A549 (cell line): ENCODE data around the gene ANKFN1.

Experiments
- CBX2 ChIP-seq: fragments of 200-600 bp; sonication (generic); IDR thresholded peaks from 2 replicates; pipeline ENCODE4 v1.6.1; 2016; ENCODE audit warnings: low read depth, mild to moderate bottlenecking, borderline replicate concordance
- CEBPB ChIP-seq, 2 experiments: fragments of >200 bp in 1 of 2; sonication (Bioruptor Twin) in 1 of 2; formaldehyde crosslinking in 1 of 2; IDR thresholded peaks; 2 replicates each; pipeline ENCODE4 v1.6.1; 2012 to 2016
- CHD2 ChIP-seq: fragments of 150-350 bp; IDR thresholded peaks from 2 replicates; pipeline ENCODE4 v1.6.1; 2014; ENCODE audit warnings: low read length; ENCODE audit not compliant: partially characterized antibody
- EP300 ChIP-seq, 2 experiments: fragments of >200 bp; sonication (Bioruptor Twin); formaldehyde crosslinking; IDR thresholded peaks; 2 replicates in 1 of 2; 3 replicates in 1 of 2; pipeline ENCODE4 v1.6.1; 2016 to 2017
- HDAC2 ChIP-seq: fragments of 200-600 bp; sonication (generic); IDR thresholded peaks from 2 replicates; pipeline ENCODE4 v1.6.1; 2016
- JUN ChIP-seq, 2 experiments: fragments of >200 bp; sonication (Bioruptor Twin); formaldehyde crosslinking; IDR thresholded peaks; 2 replicates in 1 of 2; 3 replicates in 1 of 2; pipeline ENCODE4 v1.6.1; 2016 to 2017
- JUNB ChIP-seq: fragments of >200 bp; sonication (Bioruptor Twin); formaldehyde crosslinking; IDR thresholded peaks from 2 replicates; pipeline ENCODE4 v1.6.1; 2016
- POLR2A ChIP-seq: IDR thresholded peaks from 2 replicates; pipeline ENCODE4 v1.6.1; 2012; ENCODE audit warnings: mild to moderate bottlenecking, low read length
- RAD21 ChIP-seq, 2 experiments: fragments of >200 bp in 1 of 2; sonication (Bioruptor Twin) in 1 of 2; formaldehyde crosslinking in 1 of 2; IDR thresholded peaks in 1 of 2; conservative IDR thresholded peaks in 1 of 2; 2 replicates in 1 of 2; 3 replicates in 1 of 2; pipeline ENCODE4 v1.6.1; 2012 to 2018; ENCODE audit warnings: inconsistent platforms in 1 of 2
- SMC3 ChIP-seq: fragments of >200 bp; sonication (Bioruptor Twin); formaldehyde crosslinking; IDR thresholded peaks from 3 replicates; pipeline ENCODE4 v1.6.1; 2018; ENCODE audit warnings: inconsistent platforms
- TP53 ChIP-seq: fragments of 250-450 bp; sonication (Bioruptor Pico); IDR thresholded peaks from 2 replicates; pipeline ENCODE4 v1.5.0; 2021; ENCODE audit warnings: mild to moderate bottlenecking, moderate library complexity
- TF ChIP-seq, protein P1 (sequence below): fragments of >200 bp; sonication (Bioruptor Twin); formaldehyde crosslinking; IDR thresholded peaks from 3 replicates; pipeline ENCODE4 v1.5.1; 2016
- TF ChIP-seq, protein P2 (sequence below): fragments of 200-600 bp; sonication (generic); IDR thresholded peaks from 2 replicates; pipeline ENCODE4 v1.6.1; 2016; ENCODE audit warnings: antibody characterized with exemption, mild to moderate bottlenecking, moderate library complexity

DNA sequence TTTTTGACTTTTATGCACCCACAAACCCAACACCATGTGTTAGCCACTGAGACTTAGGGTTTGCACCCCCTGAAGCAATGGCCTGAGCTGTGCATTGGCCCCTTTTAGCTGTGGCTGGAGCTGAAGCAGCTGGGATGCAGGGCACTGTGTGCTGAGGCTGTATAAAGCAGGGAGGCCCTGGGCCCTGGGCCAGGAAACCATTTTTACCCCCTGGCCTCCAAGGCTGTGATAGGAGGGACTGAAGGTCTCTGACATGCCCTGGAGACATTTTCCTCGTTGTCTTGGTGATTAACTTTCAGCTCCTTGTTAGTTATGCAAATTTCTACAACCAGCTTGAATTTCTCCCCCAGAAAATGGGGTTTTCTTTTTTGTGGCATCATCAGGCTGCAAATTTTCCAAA, 6.7 kb upstream of the ANKFN1 start:
- TF ChIP-seq CEBPB (IDR thresholded peaks at IDR 0.05): no peak
- TF ChIP-seq POLR2A: no peak
- TF ChIP-seq RAD21 (conservative IDR thresholded peaks at IDR 0.05 in 1 of 2, IDR thresholded peaks at IDR 0.05 in 1 of 2): no peak
- TF ChIP-seq, protein P1, sequence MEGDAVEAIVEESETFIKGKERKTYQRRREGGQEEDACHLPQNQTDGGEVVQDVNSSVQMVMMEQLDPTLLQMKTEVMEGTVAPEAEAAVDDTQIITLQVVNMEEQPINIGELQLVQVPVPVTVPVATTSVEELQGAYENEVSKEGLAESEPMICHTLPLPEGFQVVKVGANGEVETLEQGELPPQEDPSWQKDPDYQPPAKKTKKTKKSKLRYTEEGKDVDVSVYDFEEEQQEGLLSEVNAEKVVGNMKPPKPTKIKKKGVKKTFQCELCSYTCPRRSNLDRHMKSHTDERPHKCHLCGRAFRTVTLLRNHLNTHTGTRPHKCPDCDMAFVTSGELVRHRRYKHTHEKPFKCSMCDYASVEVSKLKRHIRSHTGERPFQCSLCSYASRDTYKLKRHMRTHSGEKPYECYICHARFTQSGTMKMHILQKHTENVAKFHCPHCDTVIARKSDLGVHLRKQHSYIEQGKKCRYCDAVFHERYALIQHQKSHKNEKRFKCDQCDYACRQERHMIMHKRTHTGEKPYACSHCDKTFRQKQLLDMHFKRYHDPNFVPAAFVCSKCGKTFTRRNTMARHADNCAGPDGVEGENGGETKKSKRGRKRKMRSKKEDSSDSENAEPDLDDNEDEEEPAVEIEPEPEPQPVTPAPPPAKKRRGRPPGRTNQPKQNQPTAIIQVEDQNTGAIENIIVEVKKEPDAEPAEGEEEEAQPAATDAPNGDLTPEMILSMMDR: no peak
- TF ChIP-seq TP53 (CRISPR knock-in tag): no peak
- TF ChIP-seq, protein P2, sequence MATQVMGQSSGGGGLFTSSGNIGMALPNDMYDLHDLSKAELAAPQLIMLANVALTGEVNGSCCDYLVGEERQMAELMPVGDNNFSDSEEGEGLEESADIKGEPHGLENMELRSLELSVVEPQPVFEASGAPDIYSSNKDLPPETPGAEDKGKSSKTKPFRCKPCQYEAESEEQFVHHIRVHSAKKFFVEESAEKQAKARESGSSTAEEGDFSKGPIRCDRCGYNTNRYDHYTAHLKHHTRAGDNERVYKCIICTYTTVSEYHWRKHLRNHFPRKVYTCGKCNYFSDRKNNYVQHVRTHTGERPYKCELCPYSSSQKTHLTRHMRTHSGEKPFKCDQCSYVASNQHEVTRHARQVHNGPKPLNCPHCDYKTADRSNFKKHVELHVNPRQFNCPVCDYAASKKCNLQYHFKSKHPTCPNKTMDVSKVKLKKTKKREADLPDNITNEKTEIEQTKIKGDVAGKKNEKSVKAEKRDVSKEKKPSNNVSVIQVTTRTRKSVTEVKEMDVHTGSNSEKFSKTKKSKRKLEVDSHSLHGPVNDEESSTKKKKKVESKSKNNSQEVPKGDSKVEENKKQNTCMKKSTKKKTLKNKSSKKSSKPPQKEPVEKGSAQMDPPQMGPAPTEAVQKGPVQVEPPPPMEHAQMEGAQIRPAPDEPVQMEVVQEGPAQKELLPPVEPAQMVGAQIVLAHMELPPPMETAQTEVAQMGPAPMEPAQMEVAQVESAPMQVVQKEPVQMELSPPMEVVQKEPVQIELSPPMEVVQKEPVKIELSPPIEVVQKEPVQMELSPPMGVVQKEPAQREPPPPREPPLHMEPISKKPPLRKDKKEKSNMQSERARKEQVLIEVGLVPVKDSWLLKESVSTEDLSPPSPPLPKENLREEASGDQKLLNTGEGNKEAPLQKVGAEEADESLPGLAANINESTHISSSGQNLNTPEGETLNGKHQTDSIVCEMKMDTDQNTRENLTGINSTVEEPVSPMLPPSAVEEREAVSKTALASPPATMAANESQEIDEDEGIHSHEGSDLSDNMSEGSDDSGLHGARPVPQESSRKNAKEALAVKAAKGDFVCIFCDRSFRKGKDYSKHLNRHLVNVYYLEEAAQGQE: no peak
- no peak for TF ChIP-seq JUN (IDR thresholded peaks at IDR 0.05)
- no peak for TF ChIP-seq EP300 (IDR thresholded peaks at IDR 0.05)
- no peak for TF ChIP-seq SMC3
- no peak for TF ChIP-seq HDAC2
- TF ChIP-seq JUNB: no peak
- no peak for TF ChIP-seq CBX2
- TF ChIP-seq CHD2: no peak
